ENCODE measurements around the gene MAPK8.

The MAPK8 gene

GRCh38 chr10:48290286-48290685 is 16.2 kb upstream of the MAPK8 start:
- DNase-seq (ENCODE audit: extremely low read depth in 1 of 2, low read depth in 1 of 2): no peak

GRCh38 chr10:48291190-48291589 is 15.3 kb upstream of the MAPK8 start:
- no peak for DNase-seq (ENCODE audit: extremely low read depth in 1 of 2, low read depth in 1 of 2)

DNA sequence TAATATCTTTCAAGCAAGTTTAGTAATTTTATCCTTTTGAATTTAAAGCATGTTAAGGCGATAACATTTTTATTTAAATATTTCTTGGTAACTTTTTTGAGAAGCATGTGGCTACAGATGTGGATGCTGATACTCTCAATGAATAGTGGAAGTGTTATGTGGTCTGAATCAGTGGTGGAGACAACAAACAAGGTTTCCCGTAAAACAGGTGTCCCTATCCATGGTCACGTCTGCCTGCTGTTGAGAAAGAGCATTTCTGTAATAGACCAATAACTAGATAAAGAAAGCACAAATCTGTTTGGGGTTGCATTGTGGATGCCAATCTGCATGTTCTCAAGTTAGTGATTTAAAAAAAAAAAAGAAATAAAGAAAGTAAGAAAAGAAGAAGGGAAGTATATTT is 13.9 kb upstream of the MAPK8 start:
- DNase-seq (ENCODE audit: extremely low read depth in 1 of 2, low read depth in 1 of 2): no peak

GRCh38 chr10:48294431-48294830 is 12.0 kb upstream of the MAPK8 start:
- no peak for DNase-seq (ENCODE audit: extremely low read depth in 1 of 2, low read depth in 1 of 2)

- DNase-seq (ENCODE audit: extremely low read depth in 1 of 2, low read depth in 1 of 2): no peak
Observed at GRCh38 chr10:48296576-48297098, 9.8 kb upstream of the MAPK8 start.

DNA sequence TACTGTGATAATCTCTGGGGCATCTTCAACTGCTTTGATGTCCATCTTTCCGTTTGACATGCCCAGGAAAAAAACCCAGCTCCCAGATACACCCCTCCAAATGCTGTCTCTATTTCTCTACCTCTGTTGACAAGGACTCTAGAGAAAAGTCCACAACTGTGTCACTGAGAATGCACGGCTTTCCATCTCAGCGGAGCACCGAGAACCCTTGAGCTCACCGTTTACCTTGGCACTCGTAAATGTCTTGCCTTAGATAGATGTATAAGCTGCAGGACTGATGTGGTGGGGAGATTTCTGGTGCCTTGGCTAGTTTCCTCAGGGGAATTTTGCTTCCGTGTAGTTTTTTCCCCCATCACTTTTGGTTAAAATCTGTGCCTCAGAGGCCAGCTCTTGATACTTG is 7.4 kb upstream of the MAPK8 start:
- no peak for DNase-seq (ENCODE audit: extremely low read depth in 1 of 2, low read depth in 1 of 2)

DNA sequence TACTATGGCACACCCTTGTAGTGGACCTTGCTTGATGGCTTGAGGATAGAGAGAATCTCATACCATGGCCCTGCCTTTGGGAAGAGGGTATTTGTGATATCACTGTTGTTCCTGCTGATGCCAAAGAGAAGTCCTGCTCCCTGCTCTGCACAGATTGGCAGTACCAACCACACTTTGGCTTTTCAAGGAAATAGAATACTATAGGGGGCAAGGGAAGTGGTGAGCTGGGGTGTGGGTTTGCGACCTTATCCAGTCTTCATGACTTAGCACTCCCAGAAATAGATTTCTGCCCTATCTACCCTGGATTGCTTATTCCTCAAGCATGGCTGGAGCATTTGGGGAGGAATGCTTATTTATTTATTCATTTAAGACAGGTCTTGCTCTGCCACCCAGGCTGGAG is 6.8 kb upstream of the MAPK8 start:
- DNase-seq (ENCODE audit: extremely low read depth in 1 of 2, low read depth in 1 of 2): no peak

DNA sequence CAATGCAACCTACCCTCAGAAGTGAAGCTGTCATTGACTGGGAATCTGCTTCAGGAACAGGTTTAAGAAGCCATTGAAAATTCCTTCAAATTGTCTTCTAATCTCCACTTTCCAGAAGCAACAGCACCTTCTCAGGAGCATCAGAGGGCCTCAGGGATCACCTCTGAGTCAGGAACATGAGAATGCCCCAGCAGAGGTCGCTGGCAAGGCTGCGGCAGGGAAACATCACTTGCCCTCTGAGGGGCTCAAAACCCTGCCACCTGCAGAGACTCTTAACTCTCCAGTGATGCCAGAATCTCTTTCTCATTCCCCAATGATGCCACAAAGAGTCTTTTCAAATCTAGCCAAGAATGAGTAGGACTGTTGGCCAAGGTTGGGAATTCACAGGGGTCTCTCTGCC is 5.9 kb upstream of the MAPK8 start:
- DNase-seq (ENCODE audit: extremely low read depth in 1 of 2, low read depth in 1 of 2): no peak

GRCh38 chr10:48302515-48303476 is 3.7 kb upstream of the MAPK8 start:
- no peak for DNase-seq (ENCODE audit: extremely low read depth in 1 of 2, low read depth in 1 of 2)

GRCh38 chr10:48305905-48306264 is 592 bp upstream of the MAPK8 start:
- DNase-seq (ENCODE audit: extremely low read depth in 1 of 2, low read depth in 1 of 2): no peak

GRCh38 chr10:48306870-48307710 is 613 bp downstream of the MAPK8 start:
- peak; percentile 31 to 61 for DNase-seq (ENCODE audit: extremely low read depth in 1 of 2, low read depth in 1 of 2)

- no peak for DNase-seq (ENCODE audit: extremely low read depth in 1 of 2, low read depth in 1 of 2)
Observed at GRCh38 chr10:48307711-48308018, 1.2 kb downstream of the MAPK8 start.

DNA sequence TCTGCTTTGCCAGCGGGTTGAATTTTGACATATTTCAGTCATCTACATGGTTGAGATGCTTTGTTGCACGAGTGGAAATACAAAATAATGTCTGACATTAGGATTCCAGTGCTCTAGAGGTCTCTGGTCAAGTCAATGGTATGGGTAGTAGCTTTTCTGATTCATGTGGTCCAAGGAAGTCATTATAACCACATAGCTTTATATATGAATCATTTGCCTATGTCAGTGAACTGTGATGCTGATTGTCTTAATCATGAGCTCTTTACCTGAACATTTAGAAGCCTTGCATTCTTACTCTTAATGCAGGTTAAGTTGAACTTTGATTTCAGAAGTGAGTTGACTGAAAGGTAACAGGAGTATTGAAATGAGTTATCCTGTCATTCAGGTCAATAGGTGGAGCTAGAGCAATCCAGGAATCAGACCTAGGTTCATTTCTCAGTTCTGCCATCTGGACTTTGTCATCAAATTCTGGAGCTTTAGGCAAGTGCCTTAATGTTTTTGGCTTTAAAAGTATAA is 3.3 kb downstream of the MAPK8 start:
- no peak for DNase-seq (ENCODE audit: extremely low read depth in 1 of 2, low read depth in 1 of 2)

- DNase-seq (ENCODE audit: extremely low read depth in 1 of 2, low read depth in 1 of 2): no peak
Observed at GRCh38 chr10:48314107-48314506, 7.6 kb downstream of the MAPK8 start.

DNA sequence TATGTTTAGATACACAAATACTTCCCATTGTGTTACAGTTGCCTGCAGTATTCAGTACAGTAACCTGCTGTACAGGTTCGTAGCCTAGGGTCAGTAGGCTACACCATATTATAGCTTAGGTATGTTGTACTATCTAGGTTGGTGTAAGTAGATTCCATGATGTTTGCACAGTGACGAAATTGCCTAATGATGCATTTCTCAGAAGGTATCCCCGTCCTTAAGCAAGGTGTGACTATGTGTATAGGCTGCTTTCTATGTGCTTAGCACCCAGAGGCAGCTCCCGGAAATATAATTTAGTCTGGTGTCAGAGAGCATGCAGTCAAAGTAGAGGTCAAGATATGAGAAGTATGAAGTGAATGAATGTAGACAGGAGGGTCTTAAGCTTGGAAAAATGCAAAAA is 9.8 kb downstream of the MAPK8 start:
- no peak for DNase-seq (ENCODE audit: extremely low read depth in 1 of 2, low read depth in 1 of 2)

DNA sequence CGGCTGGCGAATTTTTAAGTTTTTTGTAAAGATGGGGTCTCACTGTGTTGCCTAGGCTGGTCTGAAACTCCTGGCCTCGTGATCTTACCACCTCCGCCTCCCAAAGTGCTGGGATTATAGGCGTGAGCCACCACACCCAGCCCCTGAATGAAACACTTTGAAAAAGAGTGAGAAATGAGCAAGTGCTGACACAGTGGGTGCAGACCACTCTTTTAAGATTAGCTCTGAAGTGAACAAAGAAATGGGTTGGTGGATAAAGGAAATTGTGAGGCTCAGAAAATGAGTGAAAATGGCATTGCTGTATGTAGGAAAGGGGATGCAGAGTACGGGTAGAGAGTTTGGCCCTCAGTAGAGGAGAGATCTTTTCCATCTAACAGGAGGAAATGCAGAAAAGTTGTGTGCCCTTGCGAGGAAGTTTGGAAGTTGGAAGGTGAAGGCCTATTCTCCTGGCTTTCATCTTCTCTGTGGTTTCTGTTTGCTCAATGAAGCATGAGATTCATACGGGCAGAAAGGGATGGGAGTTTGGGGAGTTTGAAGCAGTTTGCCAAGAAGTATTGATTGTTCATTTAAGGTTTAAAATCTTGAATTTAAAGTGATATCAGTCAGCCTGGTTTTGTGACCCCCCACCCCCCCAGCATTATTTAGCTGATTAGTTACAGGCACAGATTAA is 11.0 kb downstream of the MAPK8 start:
- no peak for DNase-seq (ENCODE audit: extremely low read depth in 1 of 2, low read depth in 1 of 2)

DNA sequence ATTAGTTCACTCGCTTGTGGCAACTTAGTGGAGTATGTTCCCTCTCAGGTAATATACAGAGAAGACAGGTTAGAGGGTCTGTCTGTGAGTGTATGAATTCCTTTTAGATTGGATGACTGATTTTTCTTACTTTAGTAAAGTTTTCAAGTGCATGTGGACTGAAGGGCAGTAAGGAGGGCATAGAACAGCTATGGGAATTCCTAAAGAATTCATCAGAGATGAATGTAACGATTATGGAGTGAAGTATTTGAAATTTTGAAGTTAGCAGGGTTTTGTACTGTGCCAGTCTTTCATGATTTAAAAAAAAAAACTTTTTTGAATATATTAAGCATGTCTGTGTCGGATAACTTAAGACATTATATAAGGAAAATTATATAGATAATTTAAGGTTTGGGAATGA is 15.5 kb downstream of the MAPK8 start:
- DNase-seq (ENCODE audit: extremely low read depth in 1 of 2, low read depth in 1 of 2): no peak

DNA sequence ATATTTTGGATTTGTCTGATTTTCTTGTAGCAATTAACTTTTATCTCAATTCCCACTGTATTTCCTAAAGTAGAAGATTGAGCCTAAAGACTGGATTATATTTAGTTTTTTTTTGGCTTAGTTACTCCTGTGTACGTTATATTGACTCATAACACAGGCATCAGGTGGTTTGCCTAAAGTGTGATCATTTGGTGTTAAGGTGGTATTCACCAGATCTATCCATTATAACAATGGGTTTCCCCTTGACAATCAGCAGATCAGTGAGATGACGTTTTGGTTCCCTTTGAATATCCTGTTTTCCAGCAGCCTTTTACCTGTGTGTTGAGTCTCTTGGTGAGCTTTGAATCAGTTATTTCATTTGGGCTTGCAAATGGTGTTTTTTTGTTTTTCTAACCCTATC is 18.1 kb downstream of the MAPK8 start:
- DNase-seq (ENCODE audit: extremely low read depth in 1 of 2, low read depth in 1 of 2): no peak

- no peak for DNase-seq (ENCODE audit: extremely low read depth in 1 of 2, low read depth in 1 of 2)
Observed at GRCh38 chr10:48330269-48330668, 23.8 kb downstream of the MAPK8 start.

DNA sequence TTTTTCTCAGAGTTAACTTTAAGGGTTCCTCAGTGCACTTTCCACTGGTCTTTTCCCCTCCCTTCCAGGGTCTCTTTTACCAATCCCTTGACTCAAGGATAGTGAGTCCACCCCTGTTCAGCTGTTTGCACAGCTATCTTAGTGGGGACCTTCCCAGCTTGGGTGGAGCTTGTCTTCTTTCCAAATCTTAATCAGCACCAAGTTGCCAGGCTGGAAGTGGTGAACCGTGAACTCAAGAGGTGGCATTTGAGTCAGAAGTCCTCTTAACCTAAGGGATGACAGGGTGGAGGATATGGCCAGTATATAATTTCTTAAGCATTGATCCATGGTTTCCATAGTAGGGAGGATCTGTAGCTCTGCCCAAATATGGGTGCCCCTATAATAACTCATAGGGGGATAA is 25.0 kb downstream of the MAPK8 start:
- DNase-seq (ENCODE audit: extremely low read depth in 1 of 2, low read depth in 1 of 2): no peak

Data from activated CD8-positive, alpha-beta memory T cell treated with anti-CD3 and anti-CD28 coated beads for 1 hour (primary cell).